Stimulated activated CD8-positive, alpha-beta memory T cell treated with anti-CD3 and anti-CD28 coated beads, Interleukin-12 subunit alpha, Interleukin-12 subunit beta, amount 100 ng/mL, for 24 hours (primary cell): ENCODE results near the gene PPP2R2C.

ENCODE experiments used
- DNase-seq: peaks from one replicate; pipeline ENCODE4 v3.0.0-alpha.2; 2020; ENCODE audit errors: extremely low read depth

The PPP2R2C gene

DNA sequence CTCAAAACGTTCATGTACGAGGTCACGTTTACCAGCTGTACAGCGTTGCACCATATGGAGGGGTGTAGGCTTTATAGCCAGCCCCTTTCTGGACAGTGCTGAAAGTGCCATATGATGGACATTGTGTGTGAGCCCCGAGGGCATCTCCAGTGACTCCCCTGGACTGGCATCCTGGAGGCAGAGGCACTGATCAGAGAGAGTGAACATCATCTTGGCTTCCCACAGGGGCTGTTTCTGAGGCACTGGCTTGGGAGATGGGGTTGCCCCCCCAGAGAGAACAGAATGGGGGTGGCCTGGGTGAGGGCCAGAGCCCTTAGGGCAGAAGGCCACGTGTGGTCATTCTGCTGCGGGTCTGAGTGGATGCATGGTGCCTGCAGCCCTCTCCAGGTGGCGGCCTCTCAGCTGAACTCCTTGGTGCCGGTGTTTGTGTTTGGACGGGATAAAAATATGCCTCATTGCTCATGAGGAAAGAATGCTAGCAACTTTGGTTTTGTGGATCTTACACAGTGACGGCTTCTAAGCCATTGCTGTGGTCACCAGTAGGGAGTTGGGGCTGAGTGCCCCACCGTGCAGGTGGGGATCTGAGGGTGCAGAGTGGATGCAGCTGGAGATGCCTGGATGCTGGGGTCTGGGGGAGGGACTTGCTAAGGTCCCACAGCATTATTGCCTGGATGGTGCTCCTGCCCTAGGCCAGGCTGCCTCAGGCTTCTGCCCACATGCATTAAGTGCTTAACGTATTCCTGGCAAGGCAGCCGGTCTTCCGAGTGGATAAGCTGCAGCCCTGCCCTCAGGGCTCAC lies 199.4 kb downstream of the PPP2R2C start:
- DNase-seq = no peak

DNA sequence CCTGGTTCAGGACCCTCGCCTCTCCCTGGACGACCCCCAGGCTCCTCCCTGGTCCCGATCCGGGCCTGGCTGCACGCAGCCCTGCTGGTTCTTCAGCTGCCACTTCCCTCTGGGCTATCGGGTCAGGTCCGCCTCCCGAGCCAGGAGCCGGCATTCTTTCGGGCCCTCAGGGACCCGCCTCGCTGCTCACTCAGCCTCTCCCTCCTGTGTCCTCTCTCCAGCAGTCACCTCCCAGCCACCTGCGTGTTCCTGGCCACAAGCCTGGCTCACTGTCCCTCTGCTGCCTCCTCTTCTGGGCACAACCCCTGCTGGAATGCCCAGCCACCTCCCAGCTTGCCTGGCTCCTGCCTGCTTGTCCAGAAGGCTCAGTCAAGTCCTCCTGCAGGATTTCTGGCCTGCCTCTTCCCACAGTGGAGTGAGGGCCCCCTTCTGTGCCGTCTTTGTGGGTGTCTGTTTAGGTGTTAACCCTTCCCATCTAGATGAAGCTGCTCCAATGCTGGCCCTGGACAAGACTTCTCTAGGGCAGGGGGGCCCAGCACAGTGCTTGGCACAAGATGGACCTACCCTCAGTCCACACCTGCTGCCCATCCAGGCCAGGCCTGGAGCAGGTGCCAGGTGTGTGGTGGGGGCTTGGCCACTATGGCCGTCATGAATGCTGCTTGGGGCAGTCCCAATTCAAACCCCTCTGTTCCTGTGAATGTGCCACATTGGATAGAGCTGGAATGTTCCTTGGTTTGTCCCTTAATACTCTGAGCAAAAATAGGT lies 200.5 kb downstream of the PPP2R2C start:
- no peak for DNase-seq

DNA sequence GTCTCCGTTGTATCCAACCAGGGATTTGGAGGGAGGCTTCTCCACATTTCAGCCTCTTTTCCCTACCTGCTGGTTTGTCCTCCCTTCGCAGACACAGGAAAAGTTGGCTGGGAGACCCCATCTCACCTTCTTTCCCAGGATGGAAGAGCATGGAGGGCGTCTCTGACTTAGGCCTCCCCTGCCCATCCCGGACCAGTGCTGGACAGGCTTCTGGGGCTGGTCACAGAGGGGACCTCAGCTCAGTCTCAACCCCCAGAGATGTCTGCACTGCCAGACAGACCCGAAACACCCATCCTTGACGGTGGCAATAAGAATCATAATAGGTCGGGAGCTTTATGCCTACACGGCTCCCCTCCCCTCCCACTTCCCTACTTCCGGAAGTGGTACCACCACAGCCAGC lies 201.2 kb downstream of the PPP2R2C start:
- no peak for DNase-seq

DNA sequence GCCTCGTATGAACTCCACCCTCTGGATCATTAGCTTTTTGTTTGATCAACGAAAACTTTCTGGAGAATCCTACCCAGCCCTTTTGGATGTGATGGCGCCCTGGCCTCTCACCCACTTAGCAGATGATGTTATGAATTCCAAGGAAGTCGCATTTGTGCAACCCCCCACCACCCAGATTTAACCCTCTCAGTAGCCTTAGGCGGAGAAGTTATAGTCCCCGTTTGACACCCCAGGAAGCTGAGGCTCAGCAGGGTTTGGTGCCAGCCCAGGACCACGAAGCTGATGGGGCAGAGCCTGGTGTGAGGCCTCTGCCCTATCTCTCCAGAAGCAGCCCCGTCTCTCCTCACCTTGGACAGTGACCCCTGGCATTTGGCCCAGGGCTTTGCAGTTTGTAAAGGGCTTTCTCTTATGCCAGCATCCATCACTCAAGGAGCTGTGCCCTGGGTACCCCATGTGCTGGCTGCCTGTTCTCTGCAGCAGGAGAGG lies 201.7 kb downstream of the PPP2R2C start:
- DNase-seq = no peak
